K562 (cell line): ENCODE data around the gene DGKE. TPM values are rescaled to one million over a fixed set of nuclear protein-coding genes. Genes with fewer than 3 reads are reported as not detected.

Experiments
- AFF1 ChIP-seq, 2 experiments: fragments of 450-650 bp; IDR thresholded peaks; 2 replicates each; pipeline ENCODE4 v1.6.1; 2018; ENCODE audit warnings: mild to moderate bottlenecking in 2 of 2, low read depth in 1 of 2; ENCODE audit not compliant: partially characterized antibody in 2 of 2
- CLOCK ChIP-seq: fragments of 250-450 bp; sonication (Bioruptor Pico); IDR thresholded peaks from 2 replicates; pipeline ENCODE4 v1.4.0; 2020; ENCODE audit warnings: mild to moderate bottlenecking, moderate library complexity, borderline replicate concordance
- E2F6 ChIP-seq, 2 experiments: IDR thresholded peaks; 2 replicates each; pipeline ENCODE4 v1.6.1; 2011; ENCODE audit warnings: borderline replicate concordance in 1 of 2, control low read depth in 1 of 2, low read depth in 1 of 2, low read length in 1 of 2, mild to moderate bottlenecking in 1 of 2, mixed read lengths in 1 of 2, moderate library complexity in 1 of 2; ENCODE audit not compliant: insufficient read depth in 1 of 2, insufficient read length in 1 of 2, poor library complexity in 1 of 2, severe bottlenecking in 1 of 2; ENCODE audit errors: extremely low read depth in 1 of 2
- FOXK1 ChIP-seq: sonication (generic); formaldehyde crosslinking; IDR thresholded peaks from 2 replicates; pipeline ENCODE4 v1.8.0; 2022; ENCODE audit warnings: missing genetic modification reagents, mild to moderate bottlenecking, borderline replicate concordance
- HEY1 ChIP-seq: fragments of 250-450 bp; sonication (Bioruptor Pico); IDR thresholded peaks from 2 replicates; pipeline ENCODE4 v1.5.0; 2020; ENCODE audit warnings: mild to moderate bottlenecking, moderate library complexity, borderline replicate concordance
- HNRNPLL ChIP-seq: fragments of 200-400 bp; formaldehyde crosslinking; IDR thresholded peaks from 2 replicates; pipeline ENCODE4 v1.6.1; 2017; ENCODE audit warnings: low read length, low read depth, mild to moderate bottlenecking; ENCODE audit not compliant: poor library complexity, severe bottlenecking
- MAZ ChIP-seq, 2 experiments: fragments of 450-650 bp in 1 of 2; sonication (generic) in 1 of 2; formaldehyde crosslinking; IDR thresholded peaks in 1 of 2; conservative IDR thresholded peaks in 1 of 2; 2 replicates each; pipeline versions ENCODE4 v1.4.0 to v1.5.0; 2020; ENCODE audit warnings: mild to moderate bottlenecking in 1 of 2, missing genetic modification reagents in 1 of 2
- MYBL2 ChIP-seq, 2 experiments: fragments of 450-650 bp in 1 of 2; sonication (generic) in 1 of 2; formaldehyde crosslinking in 1 of 2; IDR thresholded peaks; 2 replicates each; pipeline versions ENCODE4 v1.6.1 to v1.8.1; 2017 to 2022; ENCODE audit warnings: borderline replicate concordance in 1 of 2, inconsistent platforms in 1 of 2, low read depth in 1 of 2, mild to moderate bottlenecking in 1 of 2, missing genetic modification reagents in 1 of 2, moderate library complexity in 1 of 2
- RAD21 ChIP-seq, 2 experiments: fragments of 250-450 bp in 1 of 2; fragments of 450-650 bp in 1 of 2; sonication (Bioruptor Pico) in 1 of 2; formaldehyde crosslinking in 1 of 2; IDR thresholded peaks in 1 of 2; conservative IDR thresholded peaks in 1 of 2; 2 replicates each; pipeline versions ENCODE4 v1.4.0 to v1.8.0; 2020 to 2022; ENCODE audit warnings: mild to moderate bottlenecking in 2 of 2, moderate library complexity in 1 of 2
- SOX6 ChIP-seq: fragments of 450-650 bp; IDR thresholded peaks from 2 replicates; pipeline ENCODE4 v1.6.1; 2014; ENCODE audit warnings: mild to moderate bottlenecking
- SREBF1 ChIP-seq: fragments of 150-350 bp; IDR thresholded peaks from 2 replicates; pipeline ENCODE4 v1.6.1; 2014; ENCODE audit warnings: antibody characterized with exemption, low read depth, low read length, borderline replicate concordance
- TCF15 ChIP-seq: fragments of 250-450 bp; sonication (Bioruptor Pico); IDR thresholded peaks from 2 replicates; pipeline ENCODE4 v1.8.0; 2022; ENCODE audit warnings: moderate library complexity, mild to moderate bottlenecking, inconsistent platforms
- U2AF2 ChIP-seq: fragments of 200-400 bp; formaldehyde crosslinking; optimal IDR thresholded peaks from 2 replicates; pipeline ENCODE3; 2017; ENCODE audit warnings: low read depth, mild to moderate bottlenecking, low read length
- ZBTB7A ChIP-seq: IDR thresholded peaks from 2 replicates; pipeline ENCODE4 v1.6.1; 2011; ENCODE audit warnings: low read depth, mild to moderate bottlenecking, low read length, moderate library complexity, borderline replicate concordance; ENCODE audit not compliant: control insufficient read depth
- ZFPM2 ChIP-seq: fragments of 250-450 bp; sonication (Bioruptor Pico); IDR thresholded peaks from 2 replicates; pipeline ENCODE4 v1.5.1; 2022; ENCODE audit warnings: mild to moderate bottlenecking
- ZNF12 ChIP-seq: sonication (generic); formaldehyde crosslinking; IDR thresholded peaks from 2 replicates; pipeline ENCODE4 v1.4.0; 2020; ENCODE audit warnings: mild to moderate bottlenecking, missing genetic modification reagents
- polyA plus RNA-seq, 8 experiments: library from polyadenylated mRNA; depleted of rRNA in 4 of 8; stranded (reverse) in 5 of 8; unstranded in 3 of 8; fragments of >200 nt; fragmentation: Nextera tagmentation in 2 of 8; fragmentation: Illumina TruSeq in 1 of 8; extraction: Ambion mirVana in 2 of 8; extraction: Trizol in 1 of 8; gene quantifications; 2 replicates each; pipeline versions ENCODE4 v1.2.1 to v1.2.3, GENCODE V29; 2011 to 2014; ENCODE audit warnings: inconsistent platforms in 1 of 8, missing spikeins in 1 of 8
- total RNA-seq, 7 experiments: library from RNA; depleted of rRNA in 6 of 7; stranded (reverse); fragments of >200 nt in 6 of 7; fragmentation: Illumina TruSeq in 2 of 7; extraction: Trizol in 2 of 7; gene quantifications; 2 replicates each; pipeline versions ENCODE4 v1.2.1 to v1.2.3, GENCODE V29; 2011 to 2021; ENCODE audit warnings: low replicate concordance in 1 of 7

The DGKE gene
- total and polyA plus RNA-seq, 9 of the 15 experiments (the other 6 are each of a cell fraction or from before 2014, with no cell fraction given), result 1.3 to 9.9 (median 5.9) TPM

- TF ChIP-seq CLOCK (CRISPR knock-in tag) (0 out of 2 replicates have a peak, but pooled peaks have one; percentile 47), E2F6 (IDR thresholded peaks at IDR 0.05; ENCODE audit: borderline replicate concordance in 1 of 2, extremely low read depth in 1 of 2, insufficient read depth in 1 of 2, insufficient read length in 1 of 2, low read depth in 1 of 2, low read length in 1 of 2, poor library complexity in 1 of 2, severe bottlenecking in 1 of 2) (peak in 1 of 2 experiments; percentile 39), TCF15 (CRISPR knock-in tag) (peak; percentile 67; the same call in 1 of the 2 replicates), FOXK1 (CRISPR knock-in tag) (no peak), RAD21 (CRISPR knock-in tag; conservative IDR thresholded peaks at IDR 0.05 in 1 of 2, IDR thresholded peaks at IDR 0.05 in 1 of 2) (peak; percentile 10 to 15; a peak in 1 of 4 replicates), HNRNPLL (no peak), SOX6 (peak; percentile 72), U2AF2 (no peak), MAZ (CRISPR knock-in tag; conservative IDR thresholded peaks at IDR 0.05 in 1 of 2, IDR thresholded peaks at IDR 0.05 in 1 of 2) (peak; percentile 45; a peak in 3 of 4 replicates), HEY1 (CRISPR knock-in tag) (no peak), SREBF1 (no peak), MYBL2 (IDR thresholded peaks at IDR 0.05; ENCODE audit: low read depth) (peak; percentile 76), MYBL2 (CRISPR knock-in tag; IDR thresholded peaks at IDR 0.05; ENCODE audit: borderline replicate concordance) (no peak), ZBTB7A (no peak), AFF1 (IDR thresholded peaks at IDR 0.05; ENCODE audit: low read depth in 1 of 2, partially characterized antibody in 2 of 2) (peak in 1 of 2 experiments; percentile 42), ZFPM2 (CRISPR knock-in tag) (no peak), ZNF12 (CRISPR knock-in tag) (no peak)
Measured at GRCh38 chr17:56909742-56910508, 76.0 kb downstream of the DGKE start (continued).
